ENCODE results near the gene MDFI.

DNA sequence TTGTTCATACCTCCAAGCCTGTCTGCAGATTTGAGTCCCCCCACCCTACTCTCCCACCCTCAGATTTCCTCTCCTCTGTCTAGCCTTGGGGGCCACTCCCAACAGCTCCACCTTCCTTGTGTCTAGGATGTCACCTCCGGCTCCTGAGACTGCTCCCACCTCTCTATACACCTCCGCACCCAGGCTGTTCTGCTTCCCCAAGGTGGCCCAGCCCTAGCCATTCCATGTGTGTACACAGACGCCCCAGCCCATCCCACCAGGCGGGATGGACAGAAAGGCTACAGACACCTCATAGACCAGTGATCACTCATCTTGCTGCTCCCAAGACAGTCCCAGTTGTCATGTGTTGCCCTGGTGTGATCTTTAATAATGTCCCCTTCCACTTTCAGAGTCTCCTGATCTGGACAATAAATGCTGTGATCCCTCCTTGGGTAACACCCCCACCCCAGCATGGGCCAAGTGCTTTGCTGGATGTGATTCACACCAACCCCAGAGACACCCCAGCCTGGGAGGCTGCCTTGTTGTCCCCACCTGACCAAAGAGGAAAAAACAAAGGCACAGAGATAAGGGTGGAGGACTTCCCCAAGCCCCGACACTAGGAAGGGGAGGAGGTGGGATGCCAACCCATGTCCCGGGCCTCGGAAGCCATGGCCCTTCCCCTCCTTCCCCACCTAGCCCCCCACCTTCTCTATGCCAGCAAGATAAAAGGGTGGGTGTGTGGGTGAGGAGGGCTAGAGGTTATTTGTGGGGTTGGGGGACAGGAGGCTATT is 36.1 kb downstream of the MDFI start:
- TF ChIP-seq CTCF (IDR thresholded peaks at IDR 0.05), result no peak
- TF ChIP-seq POLR2AphosphoS5 (IDR thresholded peaks at IDR 0.05), result no peak
- no peak for TF ChIP-seq EP300 (IDR thresholded peaks at IDR 0.05)
- TF ChIP-seq POLR2A (IDR thresholded peaks at IDR 0.05; ENCODE audit: low read depth), result no peak

Measured in esophagus muscularis mucosa (tissue), 4 donors.